Hematopoietic multipotent progenitor cell treated with erythropoietin and hydrocortisone succinate and interleukin-3 and kit ligand, for 4 days (in vitro differentiated cells): ENCODE data around the gene TRA2B.
"Not testable (repeated sequence)": the region's sequence is repeated elsewhere in the genome, so short reads cannot be mapped to it uniquely, and the experiment has no call there.

Experiments
- DNase-seq: peaks from one replicate; pipeline ENCODE4 v3.0.0-alpha.2; 2015

TRA2B gene

DNA sequence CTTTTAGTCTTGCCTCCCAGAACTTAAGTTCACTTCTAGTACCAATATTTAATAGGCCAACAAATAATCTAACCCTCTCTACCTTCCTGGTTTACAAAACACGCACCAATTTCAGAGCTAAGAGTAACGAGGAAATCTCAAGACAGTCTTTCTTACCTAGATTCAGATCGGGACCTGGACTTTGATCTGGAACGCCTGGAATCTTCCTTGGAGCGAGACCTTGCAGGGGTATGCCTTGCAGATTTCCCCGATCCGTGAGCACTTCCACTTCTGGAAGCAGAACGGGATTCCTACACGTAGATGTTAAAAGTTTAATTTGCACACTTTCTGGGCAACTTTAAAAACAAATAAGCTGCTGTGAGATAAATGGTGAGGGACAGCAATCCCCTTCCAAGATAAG lies 11.4 kb downstream of the TRA2B start:
- DNase-seq, result no peak

DNA sequence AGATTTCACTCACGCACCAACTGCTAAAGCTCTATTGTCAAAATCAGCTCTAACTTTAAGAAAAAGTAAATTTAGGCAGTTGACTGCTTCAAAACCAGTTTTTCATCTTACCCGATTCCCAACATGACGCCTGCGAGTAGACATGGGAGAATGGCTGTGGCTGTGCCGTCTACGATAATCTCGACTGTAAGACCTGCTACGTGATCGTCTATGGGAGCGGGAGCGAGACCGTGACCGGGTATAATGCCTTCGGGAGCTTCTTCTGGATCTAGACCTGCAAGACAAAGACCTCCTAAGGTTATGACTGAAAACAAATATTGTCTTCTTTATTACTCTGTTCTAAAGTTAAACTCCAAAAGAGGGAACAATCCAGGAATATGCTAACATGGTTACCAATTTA lies 12.5 kb downstream of the TRA2B start:
- DNase-seq, result no peak

- DNase-seq, result no peak
Measured at GRCh38 chr3:185924375-185924774, 13.4 kb downstream of the TRA2B start.

DNA sequence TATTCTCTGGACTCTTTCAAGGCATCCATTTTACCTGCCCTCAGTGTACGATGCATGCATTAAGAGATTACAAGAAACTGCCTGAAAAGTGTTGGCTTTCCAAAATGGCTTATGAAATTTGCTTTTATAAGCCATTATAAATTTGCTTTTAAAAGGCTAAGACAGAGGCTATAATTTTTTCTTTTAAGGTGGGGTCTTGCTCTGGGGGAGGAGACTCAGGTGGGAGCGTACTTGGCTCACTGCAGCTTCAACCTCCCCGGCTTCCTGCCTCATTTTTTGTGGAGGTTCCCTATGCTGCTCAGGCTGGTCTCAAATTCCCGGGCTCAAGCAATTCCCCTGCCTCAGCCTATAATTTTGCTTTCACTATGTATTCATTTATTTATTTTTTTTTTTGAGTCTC lies 17.6 kb downstream of the TRA2B start:
- no peak for DNase-seq

DNA sequence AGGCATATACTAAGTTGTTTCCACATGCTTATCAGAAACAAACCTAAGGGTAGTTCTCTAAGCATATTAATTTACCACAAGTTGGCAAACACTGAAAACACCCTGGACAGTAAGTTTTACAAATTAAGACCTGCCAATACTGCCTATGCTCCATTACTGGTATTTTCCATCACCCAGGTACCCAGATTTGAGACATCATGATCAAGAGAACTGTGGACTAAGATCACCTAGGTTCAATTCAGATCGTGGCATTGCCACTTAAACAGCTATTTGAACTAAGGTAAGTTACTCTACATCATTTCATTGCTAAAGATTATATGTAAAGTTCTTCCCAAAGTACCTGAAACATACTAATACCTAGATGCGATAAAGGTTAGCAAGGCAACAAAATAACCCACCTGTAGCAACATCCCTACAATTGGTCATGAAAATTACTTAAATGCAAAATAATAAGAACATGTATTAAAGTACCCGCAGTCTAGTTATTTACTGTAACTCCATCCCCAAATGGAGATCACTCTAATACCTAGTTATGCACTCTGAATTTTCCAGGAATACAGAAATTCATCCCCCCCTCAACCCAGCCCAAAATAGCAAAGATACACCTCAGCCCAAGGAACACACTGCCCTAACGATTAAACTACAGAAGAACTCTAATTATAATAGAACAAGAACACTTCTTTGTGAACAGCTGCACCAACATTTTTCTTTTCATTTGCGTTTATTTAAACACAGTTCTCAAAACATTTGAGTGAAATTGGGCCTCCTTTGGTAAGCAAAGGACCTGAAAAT lies 21.6 kb downstream of the TRA2B start:
- no peak for DNase-seq

DNA sequence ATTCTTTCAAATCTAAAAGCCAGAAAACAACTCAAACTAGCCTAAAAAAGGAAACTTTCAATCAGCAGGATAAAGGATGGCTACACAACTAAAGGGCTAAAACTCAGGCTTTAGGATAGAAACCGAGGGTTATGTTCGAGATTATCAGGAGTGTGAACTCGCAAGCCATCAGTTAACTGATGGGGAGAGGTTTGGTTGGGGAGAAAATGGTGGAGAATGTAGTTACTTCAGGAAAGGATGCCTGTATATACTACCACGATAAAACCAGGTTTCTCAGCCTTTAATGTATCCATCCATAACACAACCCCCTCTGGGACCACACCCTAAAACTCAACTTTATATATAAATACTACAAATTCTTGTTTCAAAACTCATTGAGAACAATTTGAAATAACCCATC lies 22.2 kb downstream of the TRA2B start:
- no peak for DNase-seq

DNA sequence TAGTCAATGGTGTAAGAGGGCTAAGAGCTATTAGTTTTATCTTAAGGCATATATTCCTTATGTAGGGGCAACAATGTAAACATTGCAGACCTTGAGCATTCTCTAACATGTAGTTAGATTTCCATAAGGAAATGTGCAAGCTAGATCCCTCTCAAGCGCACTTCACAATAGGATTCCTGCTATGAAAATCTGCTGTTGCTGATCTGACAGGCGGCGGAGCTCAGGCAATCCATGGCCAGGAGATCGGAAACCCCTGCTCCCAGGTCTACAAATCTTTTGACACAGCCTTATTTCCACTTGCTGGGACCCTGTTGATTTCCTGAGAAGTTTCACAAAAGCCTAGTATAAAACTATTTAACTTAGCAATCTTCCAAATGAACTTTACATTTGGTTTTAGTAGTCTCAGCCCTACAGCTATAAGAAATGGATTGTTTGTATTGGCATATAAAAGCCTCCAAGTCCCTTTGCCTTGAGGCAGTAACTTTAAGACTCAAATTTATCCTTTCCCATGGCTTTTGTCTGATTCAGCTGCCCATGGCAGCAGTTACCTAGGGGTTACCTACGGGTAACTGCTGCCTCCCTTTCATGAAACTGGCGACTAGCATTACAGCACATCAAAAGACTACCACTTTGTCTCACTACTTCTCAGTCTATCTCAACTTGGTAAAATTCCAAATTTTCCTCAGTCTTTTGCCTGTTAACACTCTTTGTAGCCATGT lies 22.7 kb downstream of the TRA2B start:
- no peak for DNase-seq

DNA sequence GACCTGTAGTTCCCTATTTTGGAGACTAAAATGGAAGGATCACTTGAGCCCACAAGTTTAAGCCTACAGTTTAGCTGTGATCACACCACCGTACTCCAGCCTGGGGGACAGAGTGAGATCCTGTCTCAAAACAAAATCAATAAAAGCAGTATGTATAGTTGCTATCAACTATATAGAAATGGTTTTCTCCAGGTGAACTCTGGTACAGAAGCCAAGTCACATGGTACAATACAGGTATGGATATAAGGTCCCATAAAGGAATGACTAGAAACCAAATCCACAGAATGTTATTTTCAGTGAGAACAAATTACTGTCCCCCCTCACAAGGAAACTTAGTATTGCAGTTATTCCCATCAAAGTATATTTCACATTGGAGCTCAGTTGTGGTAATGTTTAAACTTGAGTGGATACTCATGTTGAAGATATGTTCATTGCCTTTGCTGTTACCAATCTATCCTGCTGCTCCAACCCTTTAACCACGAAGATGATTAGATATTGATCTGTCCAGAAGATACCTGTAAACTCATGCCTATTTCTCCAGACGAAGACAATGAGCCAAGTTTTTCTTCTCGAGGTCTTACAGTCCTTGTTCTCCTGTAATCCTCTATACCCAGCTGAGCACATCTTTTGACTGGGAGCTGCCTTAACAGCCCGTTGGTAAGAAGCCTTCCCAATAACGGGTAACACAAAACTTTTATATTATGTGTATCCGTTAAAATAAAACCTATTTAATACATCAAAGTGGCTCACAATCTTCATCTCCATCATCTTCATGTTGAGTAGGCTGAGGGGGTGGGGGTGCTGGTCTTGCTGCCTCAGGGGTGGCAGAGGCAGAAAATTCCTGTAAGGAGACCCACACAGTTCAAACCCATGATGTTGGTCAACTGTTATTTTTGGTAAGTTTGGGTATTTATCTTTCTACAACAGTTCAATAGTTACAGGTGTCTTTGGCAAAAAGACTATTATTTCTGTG lies 24.6 kb downstream of the TRA2B start:
- DNase-seq, result peak; percentile 34

GRCh38 chr3:185912512-185912911 lies 25.3 kb downstream of the TRA2B start:
- no peak for DNase-seq

- DNase-seq, result not testable (repeated sequence)
Measured at GRCh38 chr3:185911076-185911448, 26.8 kb downstream of the TRA2B start.

DNA sequence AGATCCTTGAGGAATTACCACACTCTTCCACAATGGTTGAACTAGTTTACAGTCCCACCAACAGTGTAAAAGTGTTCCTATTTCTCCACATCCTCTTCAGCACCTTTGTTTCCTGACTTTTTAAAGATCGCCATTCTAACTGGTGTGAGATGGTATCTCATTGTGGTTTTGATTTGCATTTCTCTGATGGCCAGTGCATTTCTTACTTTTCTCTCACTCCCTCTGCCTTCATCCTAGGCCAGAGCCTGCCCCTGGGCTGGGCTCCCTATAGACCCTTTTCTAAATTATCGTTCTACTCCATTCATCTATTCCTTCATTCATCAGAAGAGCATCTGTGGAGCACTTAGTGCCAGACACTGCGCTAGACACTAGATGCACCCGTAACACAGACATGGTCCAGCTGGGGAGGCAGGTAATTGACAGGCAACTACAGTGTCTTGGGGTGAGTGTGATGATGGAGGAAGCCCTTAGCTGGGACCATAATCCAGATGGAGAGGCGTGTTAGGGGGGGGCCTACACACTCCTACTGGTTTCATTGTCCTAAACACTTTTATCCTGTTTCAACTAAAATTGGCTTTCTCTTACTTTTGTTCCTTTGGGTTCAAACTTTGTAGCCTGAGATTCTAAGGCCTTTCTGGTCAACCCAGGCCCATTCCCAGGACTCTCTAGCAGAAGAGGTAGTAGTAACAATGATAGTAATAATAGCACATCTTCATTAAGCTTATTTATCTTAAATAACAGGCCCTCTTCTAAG lies 27.3 kb downstream of the TRA2B start:
- not testable (repeated sequence) for DNase-seq

DNA sequence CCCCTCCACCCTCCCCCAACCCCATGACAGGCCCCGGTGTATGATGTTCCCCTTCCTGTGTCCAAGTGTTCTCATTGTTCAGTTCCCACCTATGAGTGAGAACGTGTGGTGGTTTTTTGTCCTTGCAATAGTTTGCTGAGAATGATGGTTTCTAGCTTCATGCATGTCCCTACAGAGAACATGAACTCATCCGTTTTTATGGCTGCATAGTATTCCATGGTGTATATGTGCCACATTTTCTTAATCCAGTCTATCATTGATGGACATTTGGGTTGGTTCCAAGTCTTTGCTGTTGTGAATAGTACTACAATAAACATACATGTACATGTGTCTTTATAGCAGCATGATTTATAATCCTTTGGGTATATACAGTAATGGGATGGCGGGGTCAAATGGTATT lies 27.9 kb downstream of the TRA2B start:
- DNase-seq, result not testable (repeated sequence)

DNA sequence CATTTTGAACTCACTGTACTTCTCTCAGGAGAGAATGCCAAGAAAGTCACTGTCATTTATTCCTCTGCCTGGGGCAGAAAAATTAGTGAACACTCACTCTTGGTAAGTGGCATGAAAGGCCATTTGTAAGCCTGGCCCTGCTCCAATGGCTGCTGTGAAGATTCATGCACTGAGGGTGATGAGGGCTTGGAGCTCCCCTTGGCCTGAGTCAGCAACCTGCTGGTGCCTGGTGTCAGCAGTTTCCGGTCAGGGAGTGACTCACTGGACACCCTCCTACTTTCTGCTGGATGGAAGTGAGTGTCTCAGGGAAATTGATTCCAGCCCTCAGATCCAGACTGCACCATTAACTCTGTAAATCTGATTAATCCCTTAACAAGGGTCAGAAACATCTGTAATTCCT lies 37.6 kb downstream of the TRA2B start:
- no peak for DNase-seq

DNA sequence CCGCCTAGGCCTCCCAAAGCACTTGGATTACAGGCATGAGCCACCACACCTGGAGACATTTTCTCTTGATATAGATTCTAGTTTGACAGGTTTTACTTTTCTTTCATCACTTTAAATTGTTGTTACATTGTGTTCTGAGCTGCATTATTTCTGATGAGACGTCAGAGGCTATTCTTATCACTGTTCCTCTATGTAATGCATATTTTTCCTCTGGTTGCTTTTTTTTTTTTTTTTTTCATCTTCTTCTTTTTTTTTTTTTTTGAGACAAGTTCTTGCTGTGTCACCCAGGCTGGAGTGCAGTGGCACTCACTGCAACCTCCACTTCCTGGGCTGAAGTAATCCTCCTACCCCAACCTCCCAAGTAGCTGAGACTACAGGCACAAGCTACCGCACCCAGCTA lies 41.2 kb downstream of the TRA2B start:
- no peak for DNase-seq

GRCh38 chr3:185887066-185887465 lies 50.7 kb downstream of the TRA2B start:
- DNase-seq, result peak; percentile 57

GRCh38 chr3:185884641-185885040 lies 53.2 kb downstream of the TRA2B start:
- DNase-seq, result no peak

- no peak for DNase-seq
Measured at GRCh38 chr3:185881926-185882325, 55.9 kb downstream of the TRA2B start.

DNA sequence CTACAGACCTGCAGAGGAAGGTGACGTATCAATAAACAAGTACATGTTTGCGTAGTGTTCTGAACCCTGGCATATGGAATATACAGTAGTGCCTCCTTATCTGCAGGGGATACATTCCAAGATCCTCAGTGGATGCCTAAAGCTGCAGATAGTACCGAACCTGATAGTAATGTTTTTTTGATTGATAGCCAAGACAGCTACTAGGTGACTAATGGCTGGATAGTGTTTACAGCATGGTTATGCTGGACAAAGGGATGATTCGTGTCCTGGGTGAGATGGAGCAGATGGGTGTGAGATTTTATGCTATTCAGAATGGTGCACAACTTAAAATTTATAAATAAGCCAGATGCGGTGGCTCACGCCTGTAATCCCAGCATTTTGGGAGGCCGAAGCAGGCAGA lies 57.2 kb downstream of the TRA2B start:
- DNase-seq, result no peak

- DNase-seq, result no peak
Measured at GRCh38 chr3:185878920-185879319, 58.9 kb downstream of the TRA2B start.

DNA sequence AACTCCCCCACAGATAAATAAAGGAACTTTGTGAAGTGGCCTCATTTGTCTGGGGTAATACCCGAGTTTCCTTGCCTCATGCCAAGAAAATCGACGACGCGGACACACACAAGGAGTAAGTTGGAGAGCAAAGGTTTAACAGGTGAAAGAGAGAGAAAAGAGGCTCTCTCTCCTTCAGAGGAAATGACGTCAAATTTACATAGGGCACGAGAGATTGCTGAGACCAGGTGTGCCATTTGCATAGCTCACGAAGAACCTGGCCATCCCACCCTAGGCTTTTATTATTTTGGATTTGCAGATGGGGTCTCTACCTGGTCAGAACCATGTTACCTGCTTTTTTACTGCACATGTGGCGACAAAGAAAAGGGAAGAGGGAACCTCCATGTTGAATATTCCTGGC lies 63.7 kb downstream of the TRA2B start:
- DNase-seq, result no peak

- DNase-seq, result no peak
Measured at GRCh38 chr3:185867650-185868049, 70.2 kb downstream of the TRA2B start.

GRCh38 chr3:185866995-185867394 lies 70.8 kb downstream of the TRA2B start:
- no peak for DNase-seq

DNA sequence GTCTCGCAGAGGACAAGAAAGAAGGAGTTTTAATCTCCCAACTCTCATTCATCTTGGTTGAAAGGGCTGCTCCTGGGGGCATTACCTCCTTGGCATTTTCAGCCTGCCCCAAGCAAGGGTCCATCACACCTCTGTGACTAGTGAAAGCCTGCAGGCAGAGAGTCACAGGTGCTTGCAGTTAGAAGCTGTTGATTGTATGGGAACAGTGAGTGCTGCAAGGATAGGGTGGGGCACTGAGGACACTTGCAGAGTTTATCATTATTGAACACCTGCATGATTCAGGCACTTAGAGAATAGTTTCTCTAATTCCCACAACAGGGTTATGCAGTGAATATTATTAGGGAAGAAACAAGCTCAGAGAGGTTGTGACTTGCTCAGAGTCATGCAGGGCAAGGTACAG lies 71.3 kb downstream of the TRA2B start:
- peak; percentile 15 for DNase-seq
